H1 (cell line): ENCODE results near the gene PRX. TPM values are rescaled to one million over a fixed set of nuclear protein-coding genes. Genes with fewer than 3 reads are reported as not detected.

Source experiments
- CTCF ChIA-PET: fragments of 300-600 bp; sonication (Branson Sonifier 250); formaldehyde crosslinking; loops from one replicate; lab custom pipeline; 2021; ENCODE audit not compliant: partially characterized antibody; lab: Charles Lee
- POLR2A ChIA-PET: fragments of 300-600 bp; sonication (Branson Sonifier 250); formaldehyde crosslinking; loops from one replicate; lab custom pipeline; 2021; ENCODE audit warnings: inconsistent platforms; ENCODE audit not compliant: partially characterized antibody; lab: Charles Lee
- DNase-seq, 2 experiments: peaks; one replicate each; pipeline versions ENCODE4 v3.0.0 to v3.0.0-alpha.2; 2010 to 2022; ENCODE audit warnings: low spot score in 2 of 2, low read depth in 1 of 2, mixed read lengths in 1 of 2
- FAIRE-seq: peaks from 2 replicates; lab custom pipeline; 2011; peaks lifted over from hg19 to GRCh38; lab: Jason Lieb, UNC
- H2AFZ ChIP-seq: 2 replicates; pipeline ENCODE4 v1.8.1; 2012; ENCODE audit warnings: low read length, inconsistent platforms
- H2AK5ac ChIP-seq: 2 replicates; pipeline ENCODE4 v1.6.1; 2013; ENCODE audit warnings: low read depth, low read length
- H2BK120ac ChIP-seq: replicated peaks from 2 replicates; pipeline ENCODE3; 2013; ENCODE audit warnings: low read depth, low read length, inconsistent platforms
- H2BK12ac ChIP-seq: 2 replicates; pipeline ENCODE4 v1.6.1; 2013; ENCODE audit warnings: low read depth, low read length
- H2BK15ac ChIP-seq: 2 replicates; pipeline ENCODE4 v1.6.1; 2013; ENCODE audit warnings: low read length
- H2BK20ac ChIP-seq: 2 replicates; pipeline ENCODE4 v1.6.1; 2013; ENCODE audit warnings: low read length
- H2BK5ac ChIP-seq: 2 replicates; pipeline ENCODE4 v1.6.1; 2013; ENCODE audit warnings: low read depth, low read length
- H3K14ac ChIP-seq: 2 replicates; pipeline ENCODE4 v1.6.1; 2013; ENCODE audit warnings: inconsistent platforms; ENCODE audit not compliant: insufficient read length
- H3K18ac ChIP-seq: 2 replicates; pipeline ENCODE4 v1.6.1; 2013; ENCODE audit warnings: low read length; ENCODE audit errors: extremely low read depth
- H3K23ac ChIP-seq: 2 replicates; pipeline ENCODE4 v1.6.1; 2013; ENCODE audit warnings: inconsistent platforms; ENCODE audit not compliant: insufficient read length
- H3K23me2 ChIP-seq: 2 replicates; pipeline ENCODE4 v1.6.1; 2013; ENCODE audit warnings: low read depth, low read length
- H3K27ac ChIP-seq: 2 replicates; pipeline ENCODE4 v1.6.1; 2011; ENCODE audit warnings: low read depth, low read length, inconsistent platforms
- H3K27me3 ChIP-seq, 4 experiments: replicated peaks in 1 of 4; 1 replicate in 1 of 4; 2 replicates in 3 of 4; pipeline versions ENCODE4 v1.6.1 to v1.8.1; 2011 to 2013; ENCODE audit warnings: low read length in 3 of 4, mild to moderate bottlenecking in 3 of 4, inconsistent platforms in 2 of 4, mixed read lengths in 2 of 4, moderate library complexity in 1 of 4; ENCODE audit not compliant: control insufficient read depth in 3 of 4, insufficient read depth in 3 of 4; ENCODE audit errors: extremely low read depth in 1 of 4
- H3K36me3 ChIP-seq, 4 experiments: 2 replicates each; pipeline versions ENCODE4 v1.6.1 to v1.8.1; 2011 to 2013; ENCODE audit warnings: mild to moderate bottlenecking in 4 of 4, low read length in 3 of 4, moderate library complexity in 2 of 4, control low read depth in 1 of 4, inconsistent platforms in 1 of 4; ENCODE audit not compliant: insufficient read depth in 4 of 4, control insufficient read depth in 2 of 4
- H3K4ac ChIP-seq: replicated peaks from 2 replicates; pipeline ENCODE3; 2013; ENCODE audit warnings: low read length, low read depth, mixed read lengths, inconsistent platforms; ENCODE audit not compliant: insufficient read length
- H3K4me1 ChIP-seq, 4 experiments: replicated peaks in 1 of 4; 1 replicate in 1 of 4; 2 replicates in 3 of 4; pipeline versions ENCODE4 v1.6.1 to v1.8.1; 2011 to 2013; ENCODE audit warnings: low read length in 3 of 4, inconsistent platforms in 2 of 4, mixed read lengths in 1 of 4; ENCODE audit not compliant: insufficient read depth in 4 of 4, control insufficient read depth in 3 of 4
- H3K4me2 ChIP-seq, 2 experiments: 2 replicates each; pipeline versions ENCODE4 v1.6.1 to v1.8.1; 2011 to 2013; ENCODE audit warnings: low read depth in 2 of 2, low read length in 2 of 2, control low read depth in 1 of 2, inconsistent platforms in 1 of 2, mild to moderate bottlenecking in 1 of 2; ENCODE audit not compliant: insufficient read depth in 1 of 2
- H3K4me3 ChIP-seq, 4 experiments: fragments of 200-600, 300-600 bp in 1 of 4; sonication (generic), shearing (Covaris generic), sonication (Bioruptor Twin) in 1 of 4; 2 replicates each; pipeline versions ENCODE4 v1.5.1 to v1.8.1; 2011 to 2016; ENCODE audit warnings: low read length in 4 of 4, low read depth in 3 of 4, control low read depth in 2 of 4, inconsistent platforms in 2 of 4, mild to moderate bottlenecking in 2 of 4, mixed read lengths in 1 of 4, moderate library complexity in 1 of 4; ENCODE audit not compliant: insufficient read depth in 2 of 4; ENCODE audit errors: extremely low read depth in 1 of 4
- H3K56ac ChIP-seq: replicated peaks from 2 replicates; pipeline ENCODE3; 2013; ENCODE audit warnings: low read depth, mild to moderate bottlenecking, mixed read lengths, low read length, inconsistent platforms; ENCODE audit not compliant: insufficient read length
- H3K79me1 ChIP-seq: 2 replicates; pipeline ENCODE4 v1.6.1; 2013; ENCODE audit warnings: low read depth, low read length, control low read depth
- H3K79me2 ChIP-seq, 2 experiments: 2 replicates each; pipeline versions ENCODE4 v1.6.1 to v1.8.1; 2012 to 2013; ENCODE audit warnings: low read length in 2 of 2, mild to moderate bottlenecking in 2 of 2, inconsistent platforms in 1 of 2; ENCODE audit not compliant: insufficient read depth in 2 of 2, control insufficient read depth in 1 of 2
- H3K9ac ChIP-seq, 4 experiments: replicated peaks in 1 of 4; 1 replicate in 1 of 4; 2 replicates in 3 of 4; pipeline versions ENCODE4 v1.6.1 to v1.8.1; 2011 to 2013; ENCODE audit warnings: low read depth in 3 of 4, low read length in 3 of 4, control low read depth in 2 of 4, mild to moderate bottlenecking in 2 of 4, moderate library complexity in 2 of 4, inconsistent platforms in 1 of 4; ENCODE audit errors: extremely low read depth in 1 of 4
- H3K9me3 ChIP-seq, 2 experiments: 2 replicates each; pipeline versions ENCODE4 v1.6.1 to v1.8.1; 2012 to 2013; ENCODE audit warnings: mild to moderate bottlenecking in 2 of 2, moderate library complexity in 2 of 2, control low read depth in 1 of 2, inconsistent platforms in 1 of 2, low read depth in 1 of 2, low read length in 1 of 2, mixed read lengths in 1 of 2; ENCODE audit not compliant: insufficient read depth in 2 of 2
- H4K20me1 ChIP-seq, 2 experiments: replicated peaks in 1 of 2; 2 replicates each; pipeline versions ENCODE3 to v1.8.1; 2011 to 2013; ENCODE audit warnings: inconsistent platforms in 2 of 2, low read length in 2 of 2, mild to moderate bottlenecking in 1 of 2; ENCODE audit not compliant: insufficient read depth in 2 of 2, control insufficient read depth in 1 of 2
- H4K5ac ChIP-seq: 2 replicates; pipeline ENCODE4 v1.6.1; 2013; ENCODE audit warnings: low read length, low read depth, mixed read lengths, inconsistent platforms; ENCODE audit not compliant: insufficient read length
- H4K8ac ChIP-seq: 2 replicates; pipeline ENCODE4 v1.8.0; 2013; ENCODE audit warnings: mild to moderate bottlenecking, moderate library complexity, low read length, inconsistent platforms; ENCODE audit not compliant: insufficient read depth; ENCODE audit errors: extremely low read depth
- H4K91ac ChIP-seq: replicated peaks from 2 replicates; pipeline ENCODE3; 2013; ENCODE audit warnings: low read length, mixed read lengths, inconsistent platforms; ENCODE audit not compliant: insufficient read length
- CHD1 ChIP-seq: IDR thresholded peaks from 2 replicates; pipeline ENCODE4 v1.6.1; 2012; ENCODE audit warnings: low read depth, low read length, improper control_type of control experiment
- JUN ChIP-seq: IDR thresholded peaks from 2 replicates; pipeline ENCODE4 v1.6.1; 2011; ENCODE audit warnings: low read depth, mild to moderate bottlenecking, improper control_type of control experiment, low read length
- POU5F1 ChIP-seq: IDR thresholded peaks from 2 replicates; pipeline ENCODE4 v1.6.1; 2011; ENCODE audit warnings: low read depth, mild to moderate bottlenecking, low read length, moderate library complexity
- RFX5 ChIP-seq: IDR thresholded peaks from 2 replicates; pipeline ENCODE4 v1.6.1; 2011; ENCODE audit warnings: low read depth, low read length, improper control_type of control experiment, borderline replicate concordance
- TCF12 ChIP-seq: IDR thresholded peaks from 2 replicates; pipeline ENCODE4 v1.6.1; 2011; ENCODE audit warnings: low read depth, mild to moderate bottlenecking, low read length
- WGBS, 2 experiments: shearing (Covaris generic) in 1 of 2; methylation state at CpG; one replicate each; pipeline versions ENCODE4 v1.1.6 to v1.1.7; 2013 to 2015; ENCODE audit warnings: low lambda C conversion rate in 2 of 2, mixed read lengths in 2 of 2, inconsistent platforms in 1 of 2, low coverage in 1 of 2, missing lambda C conversion rate in 1 of 2; ENCODE audit not compliant: insufficient replicate concordance in 2 of 2, insufficient coverage in 1 of 2, insufficient read length in 1 of 2; ENCODE audit errors: extremely low coverage in 1 of 2, missing lambda C conversion rate in 1 of 2; 5-methylcytosine and 5-hydroxymethylcytosine counted together
- polyA plus RNA-seq, 7 experiments: library from polyadenylated mRNA; depleted of rRNA in 3 of 7; stranded (reverse) in 5 of 7; unstranded in 2 of 7; fragments of >200 nt in 5 of 7; fragments of 200-250 nt in 2 of 7; gene quantifications; 1 replicate in 5 of 7; 2 replicates in 1 of 7; 4 replicates in 1 of 7; pipeline versions ENCODE4 v1.2.1 to v1.2.3, GENCODE V29; 2011 to 2013; ENCODE audit warnings: missing spikeins in 2 of 7, mixed read lengths in 2 of 7
- total RNA-seq: library from RNA; stranded (reverse); fragmentation: NEBNext Ultra II Directional; extraction: Animal tissue kit (Norgen Biotek cat#: 25700); gene quantifications from 2 replicates; pipeline ENCODE4 v1.2.1, GENCODE V29; 2021
- TF ChIP-seq, protein P1 (sequence below): IDR thresholded peaks from 2 replicates; pipeline ENCODE4 v1.6.1; 2011; ENCODE audit warnings: low read length, improper control_type of control experiment

Gene PRX
- total and polyA plus RNA-seq, 2 of the 8 experiments (the other 6 are each of a cell fraction or from before 2014, with no cell fraction given): 2.8 to 5.8 TPM

DNA sequence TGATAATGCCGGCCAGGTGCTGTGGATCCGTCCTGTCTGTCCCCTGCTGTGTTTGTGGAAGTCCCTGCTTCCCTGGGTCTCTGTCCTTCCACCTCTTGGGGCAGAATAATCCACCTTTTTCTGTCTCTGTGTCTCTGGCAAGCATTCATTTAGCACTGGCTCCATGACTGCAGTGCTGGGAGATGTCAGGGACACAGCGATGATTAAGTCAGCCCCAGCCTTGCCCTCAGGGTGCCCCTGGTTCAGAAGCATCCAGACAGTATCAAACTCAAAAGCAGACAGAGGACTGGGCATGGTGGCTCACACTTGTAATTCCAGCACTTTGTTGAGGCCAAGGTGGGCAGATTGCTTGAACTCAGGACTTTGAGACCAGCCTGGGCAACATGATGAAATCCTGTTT, 24.7 kb downstream of the PRX start:
- Histone ChIP-seq H3K79me1 (no peaks in the 10 kb centered on the region), H3K36me3 (no peaks in the 10 kb centered on the region), H2BK5ac (no peak overlapping the region), H3K4me2 (no peak overlapping the region), H4K5ac (no peak overlapping the region), H2BK15ac (no peak overlapping the region), H4K20me1 (no peaks in the 10 kb centered on the region), H3K56ac (no peak overlapping the region), H3K18ac (no peak overlapping the region), H2BK20ac (no peak overlapping the region), H3K27ac (no peak overlapping the region), H4K91ac (no peak overlapping the region), H3K14ac (no peak overlapping the region), H3K9ac (no peak overlapping the region), H3K27me3 (no peaks in the 10 kb centered on the region), H2BK12ac (no peak overlapping the region), H3K23me2 (no peaks in the 10 kb centered on the region), H2BK120ac (no peak overlapping the region), H2AK5ac (no peak overlapping the region), H4K8ac (no peak overlapping the region), H3K23ac (no peak overlapping the region), H3K4me1 (peaks cover 0 to 7% (median 3%) of the 10 kb centered on the region in 4 experiments; a peak in 4 of 7 replicates), H3K79me2 (no peaks in the 10 kb centered on the region), H3K4me3 (no peak overlapping the region), H3K4ac (no peak overlapping the region), H2AFZ (no peak overlapping the region), H3K9me3 (no peaks in the 10 kb centered on the region)
- POLR2A ChIA-PET: interaction anchor here (2.0 kb wide), 1 partner anchor 19 kb away, joined by 6 read pairs; no protein-coding TSS in a partner anchor
- FAIRE-seq (no peak), DNase-seq (no peak)
- CTCF ChIA-PET: interaction anchor here (1.4 to 1.7 kb wide), 2 partner anchors 32 to 36 kb away, joined by 4 read pairs; no protein-coding TSS in a partner anchor
- WGBS, 2 experiments: 94% methylated on average over 3 of the region's 3 CpGs; no CpG with 5 or more reads in 1 of the 2 experiments
- TF ChIP-seq TCF12: no peak
- TF ChIP-seq CHD1: no peak
- TF ChIP-seq RFX5: no peak
- no peak for TF ChIP-seq JUN
- no peak for TF ChIP-seq POU5F1
- TF ChIP-seq, protein P1, sequence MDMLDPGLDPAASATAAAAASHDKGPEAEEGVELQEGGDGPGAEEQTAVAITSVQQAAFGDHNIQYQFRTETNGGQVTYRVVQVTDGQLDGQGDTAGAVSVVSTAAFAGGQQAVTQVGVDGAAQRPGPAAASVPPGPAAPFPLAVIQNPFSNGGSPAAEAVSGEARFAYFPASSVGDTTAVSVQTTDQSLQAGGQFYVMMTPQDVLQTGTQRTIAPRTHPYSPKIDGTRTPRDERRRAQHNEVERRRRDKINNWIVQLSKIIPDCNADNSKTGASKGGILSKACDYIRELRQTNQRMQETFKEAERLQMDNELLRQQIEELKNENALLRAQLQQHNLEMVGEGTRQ: no peak
